Islet precursor cell (in vitro differentiated cells): Measurements from ENCODE around the gene PTPRN2.

Experiments used
- DNase-seq: peaks from one replicate; pipeline ENCODE4 v3.0.0-alpha.2; 2018

PTPRN2 gene

DNA sequence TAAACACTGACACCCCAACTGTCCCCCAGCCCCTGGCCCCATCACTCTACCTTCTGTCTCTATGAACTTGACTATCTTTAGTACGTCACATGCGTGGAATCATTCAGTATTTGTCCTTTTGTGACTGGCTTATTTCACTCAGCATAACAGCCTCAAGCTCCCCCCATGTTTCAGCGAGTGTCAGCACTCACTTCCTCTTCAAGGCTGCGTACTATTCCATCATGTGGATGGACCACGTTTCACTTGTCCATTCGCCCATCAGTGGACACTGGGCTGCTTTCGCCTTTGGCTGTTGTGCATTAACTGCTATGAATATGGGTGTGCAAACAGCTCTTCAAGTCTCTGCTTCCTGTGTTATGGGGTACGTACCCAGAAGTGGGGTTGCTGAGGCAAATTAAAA is 100.7 kb downstream of the PTPRN2 start:
- no peak for DNase-seq

DNA sequence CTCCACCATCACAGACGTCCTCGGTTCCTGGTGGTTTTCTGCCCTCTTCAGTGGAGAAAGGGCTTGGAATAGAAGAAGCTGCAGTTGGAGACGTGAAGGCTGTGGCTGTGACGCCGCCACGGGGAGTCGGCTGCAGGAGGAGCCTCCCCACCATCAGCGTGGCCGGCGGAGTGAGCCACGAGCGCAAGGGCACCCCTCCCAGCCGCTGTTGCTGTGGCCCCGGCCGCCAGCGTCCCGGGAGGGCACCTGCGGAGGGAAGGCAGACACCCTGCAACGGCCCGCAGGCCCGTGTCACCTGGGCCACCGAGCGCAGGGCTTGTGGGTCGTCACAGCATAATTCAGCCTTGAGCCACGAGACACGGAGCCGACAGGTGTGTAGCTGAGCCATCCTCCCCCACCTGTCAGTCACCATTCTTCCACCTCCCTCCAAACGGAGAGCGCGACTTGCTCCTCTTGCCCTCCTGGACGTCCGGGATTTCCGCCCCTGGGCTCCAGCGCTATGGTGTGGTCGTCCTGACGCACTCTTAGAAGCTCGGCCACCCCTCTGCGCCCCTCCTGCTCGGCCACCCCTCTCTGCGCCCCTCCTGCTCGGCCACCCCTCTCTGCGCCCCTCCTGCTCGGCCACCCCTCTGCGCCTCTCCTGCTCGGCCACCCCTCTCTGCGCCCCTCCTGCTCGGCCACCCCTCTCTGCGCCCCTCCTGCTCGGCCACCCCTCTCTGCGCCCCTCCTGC is 102.7 kb downstream of the PTPRN2 start:
- DNase-seq = no peak

DNA sequence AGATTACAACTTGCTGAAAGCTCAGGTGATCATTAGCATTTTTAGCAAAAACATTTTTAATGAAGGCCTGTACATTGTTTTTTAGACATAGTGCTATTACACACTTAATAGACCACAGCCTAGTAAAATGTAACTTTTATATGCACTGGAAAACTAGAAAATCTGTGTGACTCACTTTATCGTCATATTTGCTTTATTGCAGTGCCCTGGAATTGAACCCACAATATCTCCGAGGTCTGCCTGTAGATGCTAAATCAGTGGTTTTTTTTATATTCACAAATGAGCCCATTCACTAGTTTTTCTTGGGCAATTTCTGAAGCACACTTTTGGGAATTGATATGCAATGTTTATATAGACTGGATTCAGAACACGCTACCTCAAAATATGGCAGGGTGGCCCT is 105.1 kb downstream of the PTPRN2 start:
- DNase-seq = no peak

DNA sequence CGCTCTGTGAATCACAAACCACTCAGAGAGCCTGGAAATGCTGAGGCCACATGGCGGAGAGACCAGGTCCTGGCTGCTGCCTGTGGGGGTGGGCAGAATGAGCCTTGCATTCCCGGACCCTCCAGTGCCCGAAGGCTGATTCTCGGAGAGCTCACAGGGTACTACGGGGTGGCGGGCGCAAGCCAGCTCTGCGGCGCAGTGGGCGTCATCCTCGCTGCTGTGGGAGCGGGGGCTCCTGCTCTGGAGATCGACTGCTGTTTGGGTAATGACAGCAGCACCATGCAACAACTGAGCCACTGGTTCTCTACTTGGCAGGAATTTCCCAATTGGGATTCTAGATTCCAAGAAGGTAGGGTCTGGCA is 108.0 kb downstream of the PTPRN2 start:
- DNase-seq = no peak

DNA sequence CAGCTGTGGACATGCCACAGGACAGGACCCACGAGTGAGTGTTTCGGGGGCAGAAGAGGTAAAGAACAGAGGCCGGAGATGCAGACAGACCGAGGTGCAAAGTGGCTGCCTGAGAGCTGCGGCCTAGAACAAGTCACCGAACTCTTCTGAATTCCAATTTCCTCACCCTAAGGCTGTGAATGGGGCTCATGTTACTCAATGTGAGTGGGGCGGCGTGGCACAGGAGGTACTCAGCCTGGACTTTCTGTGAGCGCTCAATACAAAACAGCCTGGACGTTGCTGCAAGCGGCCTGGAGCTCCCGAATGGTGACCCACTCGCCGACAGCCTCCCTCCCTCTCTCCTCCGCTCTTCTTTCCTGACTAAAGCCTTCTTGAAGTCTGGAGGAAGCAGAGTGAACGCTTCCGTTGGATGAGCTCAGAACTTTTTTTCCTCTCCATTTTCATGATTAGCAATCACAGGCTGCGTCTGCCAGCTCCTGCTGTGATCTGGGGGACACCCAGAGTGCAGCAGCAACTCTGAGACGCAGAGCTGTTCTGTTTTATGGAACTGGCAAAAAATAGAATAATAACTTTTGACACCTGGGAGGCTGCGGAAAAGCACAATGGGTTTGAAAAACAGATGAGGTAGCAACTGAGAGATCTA is 108.5 kb downstream of the PTPRN2 start:
- no peak for DNase-seq

DNA sequence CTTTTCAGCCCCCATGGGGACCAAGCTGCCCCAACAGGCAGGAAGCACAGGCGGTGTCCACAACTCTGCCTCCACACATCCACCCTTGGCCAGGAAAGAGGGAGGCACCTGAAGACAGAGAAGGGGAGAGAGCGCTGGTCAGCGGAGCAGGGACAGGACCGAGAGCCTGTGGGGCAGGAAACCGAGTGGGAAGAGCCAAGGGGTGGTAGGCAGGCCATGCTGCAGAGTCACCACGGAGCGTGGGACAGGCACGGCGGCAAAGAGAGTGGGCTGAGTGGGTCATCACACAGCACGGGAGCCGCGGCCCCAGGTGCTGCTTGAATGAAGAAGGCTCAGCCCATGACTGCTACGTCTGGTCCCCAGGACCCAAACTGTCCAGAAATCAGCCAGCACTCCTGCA is 109.8 kb downstream of the PTPRN2 start:
- DNase-seq = no peak

DNA sequence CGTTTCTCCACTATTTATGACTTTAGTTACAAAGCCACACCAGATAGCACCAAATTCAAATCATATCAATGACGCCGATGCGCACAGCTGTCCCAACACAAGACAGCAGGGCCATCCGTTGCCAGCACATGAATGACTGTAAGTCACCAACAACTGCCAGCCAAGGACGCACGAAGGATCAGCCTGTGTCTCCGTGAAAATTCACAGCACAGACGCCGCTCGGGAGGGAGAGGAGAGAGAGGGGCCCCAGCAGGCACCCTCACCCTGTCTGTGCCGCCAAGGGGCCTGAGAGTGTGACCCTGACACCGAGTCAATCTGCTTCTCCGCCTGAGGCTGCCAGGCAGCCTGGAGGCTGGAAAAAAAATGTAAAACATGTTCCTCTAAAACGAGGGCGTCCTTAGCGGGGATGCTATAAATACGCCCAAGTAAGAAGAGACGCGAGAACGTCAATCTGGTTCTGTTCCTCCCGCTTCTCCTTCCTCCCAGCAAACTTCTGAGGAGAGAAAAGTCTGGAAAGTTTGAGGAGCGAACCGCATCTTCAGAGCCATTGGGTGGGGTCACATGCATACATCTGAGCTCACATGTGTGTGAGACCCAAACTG is 111.2 kb downstream of the PTPRN2 start:
- no peak for DNase-seq

DNA sequence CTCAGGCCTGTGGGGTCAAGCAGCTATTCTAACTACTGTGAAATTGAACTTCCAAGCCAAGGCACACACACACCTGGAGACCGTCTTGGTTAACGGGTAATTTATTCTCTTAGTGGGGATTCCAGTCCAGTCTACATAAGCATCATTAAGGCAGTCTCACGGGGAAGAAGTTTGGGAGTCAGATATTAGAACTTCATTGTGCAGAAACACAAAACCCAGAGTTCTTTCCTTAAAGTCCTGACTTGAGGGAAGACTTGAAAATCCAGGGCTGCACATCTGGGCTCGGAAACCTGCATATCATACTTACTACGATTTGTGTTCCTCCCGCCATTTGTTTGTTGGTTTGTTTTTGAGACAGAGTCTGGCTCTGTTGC is 112.0 kb downstream of the PTPRN2 start:
- DNase-seq = no peak

DNA sequence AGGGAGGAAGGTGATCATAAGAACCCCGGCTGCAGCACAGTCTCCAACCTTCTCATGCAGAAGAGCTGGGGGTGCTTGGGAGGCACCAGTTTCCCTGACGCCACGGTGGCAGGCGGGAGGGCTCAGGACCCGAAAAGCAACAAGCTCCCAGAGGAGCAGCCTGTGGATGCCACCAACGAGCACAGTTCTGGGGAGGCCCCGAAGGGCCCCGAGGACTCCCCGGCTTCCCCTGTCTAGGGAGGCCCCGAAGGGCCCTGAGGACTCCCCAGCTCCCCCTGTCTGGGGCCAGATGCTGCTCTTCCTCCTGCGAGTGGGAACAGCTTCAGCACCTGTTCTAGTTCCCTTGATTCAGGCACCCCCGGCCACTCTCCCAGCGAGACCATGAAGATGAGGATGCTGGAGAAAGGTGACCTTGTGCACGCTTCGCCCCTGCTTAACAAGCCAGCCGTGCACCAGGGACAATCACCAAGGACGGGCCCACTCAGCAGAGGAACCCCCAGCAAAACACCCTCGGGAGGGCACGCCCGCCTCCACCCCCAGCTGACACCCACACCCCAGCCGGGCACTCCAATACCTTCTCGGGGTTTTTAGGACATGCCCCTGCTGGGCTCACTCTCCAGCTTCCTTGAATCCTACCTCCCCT is 112.5 kb downstream of the PTPRN2 start:
- no peak for DNase-seq

DNA sequence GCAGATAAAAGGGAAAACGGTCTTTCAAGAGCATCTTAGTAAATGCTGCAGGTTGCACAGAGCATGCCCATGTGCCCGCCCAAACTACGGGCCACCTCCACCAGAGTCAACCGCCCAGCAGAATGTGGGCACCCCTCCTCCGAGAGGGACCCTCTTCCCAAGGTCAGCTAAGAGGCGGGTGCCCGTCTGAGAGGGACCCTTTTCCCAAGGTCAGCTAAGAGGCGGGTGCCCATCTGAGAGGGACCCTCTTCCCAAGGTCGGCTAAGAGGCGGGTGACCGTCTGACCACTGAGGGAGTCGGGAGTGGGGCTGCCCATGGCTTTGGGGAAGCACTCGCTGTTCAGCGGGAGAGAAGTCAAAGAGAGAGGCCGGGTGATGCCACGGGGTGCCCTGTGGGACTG is 113.1 kb downstream of the PTPRN2 start:
- no peak for DNase-seq

DNA sequence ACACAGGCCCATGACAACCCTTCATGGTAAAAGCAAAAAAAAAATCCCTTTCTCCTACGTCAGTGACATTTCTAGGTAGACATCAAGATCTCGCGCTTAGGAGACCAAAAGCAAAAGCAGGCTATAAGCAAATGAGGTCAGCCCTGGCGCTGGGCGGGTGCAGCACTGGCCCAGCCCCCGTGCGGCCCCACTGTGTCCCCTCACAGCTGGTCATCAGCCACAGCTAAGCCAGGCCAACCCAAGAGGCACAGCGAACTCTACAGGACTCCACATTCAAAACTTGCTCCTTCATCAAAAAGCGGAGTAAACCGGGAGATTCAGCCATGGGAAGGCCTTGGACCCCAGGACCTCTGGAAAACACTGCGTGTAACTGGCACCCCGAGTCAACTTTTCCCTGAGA is 113.7 kb downstream of the PTPRN2 start:
- DNase-seq = no peak

DNA sequence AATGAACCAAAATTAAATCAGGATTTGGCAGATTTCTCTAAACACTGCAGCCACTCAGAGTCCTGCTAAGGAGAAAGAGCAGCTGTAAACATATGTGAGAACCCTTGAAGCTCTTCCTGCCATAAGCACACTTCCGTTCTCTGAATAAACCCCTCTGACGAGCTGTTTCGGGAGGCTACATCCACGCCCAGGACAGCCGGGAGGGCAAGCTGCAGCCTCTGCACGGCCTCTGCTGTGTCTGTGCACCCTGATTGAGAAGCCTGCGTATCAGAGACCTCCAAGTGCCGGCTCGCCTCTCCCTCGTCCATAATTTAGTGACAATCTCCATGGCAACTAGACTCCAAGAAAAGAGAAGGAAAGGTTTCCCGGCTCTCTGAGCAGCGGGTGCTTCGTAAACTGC is 114.4 kb downstream of the PTPRN2 start:
- DNase-seq = no peak

DNA sequence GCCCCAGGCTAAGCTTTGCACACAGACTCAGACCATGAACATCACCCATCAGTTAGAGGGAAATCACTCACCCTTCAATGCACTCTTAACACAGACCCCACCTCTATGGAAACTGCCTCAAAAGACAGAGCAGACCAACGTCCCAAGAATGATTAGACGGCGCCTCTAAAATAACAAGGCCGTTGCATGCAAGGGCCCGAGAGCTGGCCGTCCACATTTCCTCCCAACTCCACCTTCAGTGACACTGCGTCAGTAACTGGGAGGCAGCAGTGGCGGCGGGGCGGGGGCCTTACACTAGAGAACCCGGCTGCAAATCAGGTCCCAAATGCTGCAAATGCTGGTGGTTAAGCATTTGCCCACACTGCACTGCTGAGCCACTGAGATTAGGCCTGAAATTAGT is 115.0 kb downstream of the PTPRN2 start:
- DNase-seq = no peak

DNA sequence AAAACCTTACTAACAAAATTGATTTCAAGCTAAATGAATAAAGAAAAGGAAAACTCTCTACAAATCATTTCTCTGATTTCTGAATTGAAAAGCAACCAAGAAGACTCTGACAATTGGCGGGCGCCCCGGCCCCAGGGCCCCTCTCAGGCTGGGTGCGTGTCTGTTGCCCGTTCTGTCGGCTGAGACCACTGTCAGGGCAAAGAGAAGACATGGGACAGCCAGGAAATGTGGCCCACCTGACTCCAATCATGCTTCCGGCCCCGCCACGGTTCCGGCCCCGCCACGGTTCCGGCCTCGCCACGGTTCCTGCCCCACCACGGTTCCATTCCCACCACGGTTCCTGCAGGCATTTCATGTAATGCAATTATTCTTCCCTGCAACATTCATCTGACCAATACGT is 115.9 kb downstream of the PTPRN2 start:
- DNase-seq = no peak

DNA sequence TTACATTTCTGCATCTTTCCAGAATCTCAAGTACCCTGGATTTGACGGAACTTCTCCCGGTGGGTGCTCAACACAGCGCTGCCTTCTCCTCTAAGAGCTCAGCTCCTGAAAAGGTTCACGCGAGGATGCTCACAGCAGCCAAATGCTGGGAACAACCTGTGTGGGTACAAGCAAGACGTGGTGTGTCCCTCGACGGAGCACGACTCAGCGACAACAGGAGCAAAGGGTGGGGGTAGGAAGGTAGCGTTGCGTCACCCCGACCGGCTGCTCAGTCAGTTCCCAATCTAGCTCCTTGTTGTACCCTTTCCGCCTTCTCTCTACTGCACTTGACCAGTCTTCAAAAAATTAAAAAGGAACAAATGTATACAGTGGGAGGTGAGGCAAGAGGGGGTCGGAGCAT is 117.3 kb downstream of the PTPRN2 start:
- DNase-seq = no peak

DNA sequence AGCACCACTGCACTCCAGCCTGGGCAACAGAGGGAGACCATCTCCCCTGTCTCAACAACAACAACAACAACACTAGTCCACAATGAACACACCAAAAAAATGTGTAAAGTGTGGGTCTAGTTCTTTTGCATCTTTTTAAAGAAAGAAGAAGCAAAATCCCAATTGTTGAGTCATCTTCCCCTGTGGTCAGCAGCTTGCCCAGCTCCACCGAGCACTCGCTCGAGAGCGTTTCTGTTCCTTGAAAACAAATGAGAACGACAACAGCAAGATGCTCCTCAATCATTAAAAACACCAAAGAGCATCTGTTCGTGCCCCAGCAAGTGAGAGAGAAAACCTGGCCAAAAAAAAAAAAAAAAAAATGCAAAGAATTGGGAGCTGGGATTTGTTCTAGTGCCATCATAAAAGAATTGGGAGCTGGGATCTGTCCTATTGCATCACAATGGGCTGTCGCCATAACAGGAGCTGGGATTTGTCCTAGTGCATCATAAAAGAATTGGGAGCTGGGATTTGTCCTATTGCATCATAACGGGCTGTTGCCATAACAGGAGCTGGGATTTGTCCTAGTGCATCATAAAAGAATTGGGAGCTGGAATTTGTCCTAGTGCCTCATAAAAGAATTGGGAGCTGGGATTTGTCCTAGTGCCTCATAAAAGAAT is 118.1 kb downstream of the PTPRN2 start:
- no peak for DNase-seq

DNA sequence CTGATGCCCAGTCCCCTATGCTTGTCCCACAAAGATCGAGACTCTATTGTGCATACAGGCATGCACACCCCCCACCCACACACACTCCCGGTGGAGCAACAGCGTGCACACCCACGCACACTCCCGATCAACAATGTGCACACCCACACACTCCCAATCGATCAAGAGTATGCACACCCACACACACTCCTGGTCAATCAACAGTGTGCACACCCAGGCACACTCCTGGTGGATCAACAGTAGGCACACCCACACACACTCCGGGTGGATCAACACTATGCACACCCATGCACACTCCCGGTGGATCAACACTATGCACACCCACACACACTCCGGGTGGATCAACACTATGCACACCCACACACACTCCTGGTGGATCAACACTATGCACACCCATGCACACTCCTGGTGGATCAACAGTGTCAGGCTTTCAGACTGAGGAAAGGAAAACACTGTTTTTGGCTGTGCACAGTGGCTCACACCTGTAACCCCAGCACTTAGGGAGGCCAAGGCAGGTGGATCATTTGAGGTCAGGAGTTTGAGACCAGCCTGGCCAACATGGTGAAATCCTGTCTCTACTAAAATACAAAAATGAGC is 118.8 kb downstream of the PTPRN2 start:
- no peak for DNase-seq

DNA sequence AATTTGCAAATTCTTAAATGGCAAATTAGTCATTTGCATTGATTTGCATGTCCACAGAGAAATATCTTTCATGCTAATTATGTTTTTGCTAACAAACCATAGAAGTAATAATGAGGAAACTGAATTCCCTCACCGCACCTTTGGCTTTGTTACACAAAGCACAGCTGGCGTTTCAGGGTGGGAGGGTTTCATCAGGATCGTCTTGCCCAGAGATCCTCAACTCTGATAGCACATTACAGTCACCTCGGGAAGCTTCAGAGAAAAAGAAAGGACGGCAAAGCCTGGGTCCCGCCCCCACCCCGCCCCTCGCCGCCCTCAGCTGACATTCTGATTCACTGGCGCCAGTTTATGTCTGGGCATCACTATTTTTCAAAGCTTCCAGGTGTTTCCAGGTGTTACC is 119.4 kb downstream of the PTPRN2 start:
- DNase-seq = no peak

DNA sequence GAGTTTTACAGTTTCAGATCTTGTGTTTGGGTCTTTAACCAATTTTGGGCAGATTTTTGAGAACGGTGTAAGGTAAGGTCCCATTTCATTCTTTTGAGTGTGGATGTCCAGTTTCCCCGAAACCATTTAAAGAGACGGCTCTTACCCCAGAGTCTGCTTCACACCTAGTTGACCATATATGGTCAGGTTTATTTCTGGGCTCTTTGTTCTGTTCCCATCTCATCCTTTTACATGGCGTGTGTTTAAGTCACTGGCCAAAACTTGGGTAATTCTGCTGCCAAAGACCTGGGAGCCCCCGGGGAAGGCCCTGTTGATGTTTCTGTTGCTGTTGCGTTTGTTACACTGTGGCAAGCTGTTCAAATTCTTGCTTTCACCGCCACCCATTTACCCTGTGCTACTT is 120.1 kb downstream of the PTPRN2 start:
- DNase-seq = no peak

DNA sequence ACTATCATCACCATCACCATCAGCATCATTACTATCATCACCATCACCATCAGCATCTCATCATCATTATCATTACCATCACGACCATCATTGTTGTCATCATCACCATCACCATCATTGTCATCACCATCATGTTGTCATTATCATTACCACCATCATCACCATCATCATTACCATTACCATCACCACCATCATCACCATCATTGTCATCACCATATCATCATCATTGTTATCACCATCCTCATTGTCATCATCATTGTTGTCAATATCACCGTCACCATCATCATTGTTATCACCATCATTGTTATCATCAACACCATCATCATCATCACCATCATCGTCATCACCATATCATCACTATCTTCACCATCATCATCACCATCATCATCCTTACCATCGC is 124.3 kb downstream of the PTPRN2 start:
- DNase-seq = no peak

DNA sequence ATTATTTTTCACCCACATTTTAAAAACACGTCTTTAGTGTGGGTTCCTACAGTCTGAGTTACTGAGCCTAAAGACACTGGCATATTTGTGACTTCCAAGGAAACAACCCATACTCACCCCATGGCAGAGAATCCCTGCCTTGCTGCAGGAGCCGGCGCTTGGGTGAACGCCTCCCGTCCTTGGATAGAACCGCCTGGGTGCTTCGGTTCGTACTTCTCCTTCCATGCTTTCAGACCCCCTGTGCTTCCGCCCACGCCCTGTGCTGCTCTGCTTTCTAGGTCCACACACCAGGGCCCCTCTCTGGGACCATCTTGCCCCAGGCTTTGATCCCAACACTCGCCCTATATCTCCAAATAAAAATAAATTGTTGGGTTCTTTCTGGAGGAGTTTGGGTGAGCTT is 125.8 kb downstream of the PTPRN2 start:
- DNase-seq = no peak

DNA sequence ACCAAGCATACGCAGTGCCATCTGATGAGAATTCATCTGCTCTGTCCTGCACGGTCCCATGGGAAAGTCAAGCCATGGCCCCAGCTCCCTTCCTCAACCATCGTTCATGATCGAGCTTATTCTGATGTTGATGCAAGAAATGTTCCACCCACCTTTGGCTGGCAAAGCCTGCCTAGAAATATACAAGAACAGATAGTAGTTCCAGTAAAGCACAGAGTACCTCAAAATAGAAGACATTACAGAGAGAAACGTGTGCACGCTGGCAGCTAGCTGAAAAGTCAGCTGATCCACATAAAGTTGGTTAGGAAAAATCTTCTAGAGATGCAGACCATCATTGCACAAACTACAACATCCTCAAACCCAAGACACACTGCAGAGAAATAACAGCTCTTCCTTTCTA is 127.0 kb downstream of the PTPRN2 start:
- no peak for DNase-seq

DNA sequence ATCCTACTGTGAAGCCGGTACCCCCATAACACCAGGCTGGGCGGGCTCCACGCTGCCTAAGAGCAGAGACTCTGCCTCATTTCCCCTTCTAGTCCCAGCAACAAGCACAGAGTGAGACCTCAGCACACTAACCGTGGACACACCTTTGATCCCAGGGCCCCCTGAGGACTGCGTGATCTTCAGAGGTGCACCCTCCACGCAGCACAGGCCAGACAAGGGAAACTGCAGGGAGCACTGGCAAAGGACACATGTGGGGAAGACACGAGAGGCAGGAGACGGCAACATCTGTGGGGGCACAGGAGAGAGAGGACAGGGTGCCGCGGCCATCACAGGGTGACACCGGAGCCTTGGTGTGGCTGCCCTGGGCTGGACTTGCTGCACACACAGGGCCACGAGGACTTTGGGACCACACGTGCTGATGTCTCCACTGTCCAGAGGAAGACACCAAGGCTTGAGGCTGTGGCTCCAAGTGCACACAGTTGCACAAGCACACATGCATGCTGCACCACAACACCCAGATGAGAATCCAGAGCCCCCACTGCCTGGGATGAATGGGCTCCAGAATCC is 128.8 kb downstream of the PTPRN2 start:
- no peak for DNase-seq
